Measurements from ENCODE around the gene PIM1. TPM values are rescaled to one million over a fixed set of nuclear protein-coding genes. Genes with fewer than 3 reads are reported as not detected.

Gene PIM1
- total RNA-seq, 1 donor from 2014 or later: 41.5 TPM

- no peak for DNase-seq (ENCODE audit: extremely low spot score, unreplicated experiment)
- H3K4me3 Mint-ChIP-seq: no peak overlapping the region
- no peak for TF ChIP-seq CTCF (conservative IDR thresholded peaks at IDR 0.05)
- H3K36me3 Mint-ChIP-seq: no peaks in the 10 kb centered on the region
- H3K27ac Mint-ChIP-seq: no peak overlapping the region
- peaks cover 11% of the 10 kb centered on the region for H3K4me1 Mint-ChIP-seq (ENCODE audit: unreplicated experiment)
- H3K27me3 Mint-ChIP-seq: no peaks in the 10 kb centered on the region
- H3K9me3 Mint-ChIP-seq: no peaks in the 10 kb centered on the region
Measured at GRCh38 chr6:37160922-37161778, 8.8 kb upstream of the PIM1 start.

GRCh38 chr6:37162740-37163139 lies 7.2 kb upstream of the PIM1 start:
- Mint-ChIP-seq H3K27me3 (no peaks in the 10 kb centered on the region), H3K27ac (no peak overlapping the region), H3K4me1 (ENCODE audit: unreplicated experiment) (peaks cover 11% of the 10 kb centered on the region), H3K9me3 (no peaks in the 10 kb centered on the region), H3K36me3 (no peaks in the 10 kb centered on the region), H3K4me3 (no peak overlapping the region)
- no peak for DNase-seq (ENCODE audit: extremely low spot score, unreplicated experiment)
- no peak for TF ChIP-seq CTCF (conservative IDR thresholded peaks at IDR 0.05)

GRCh38 chr6:37168163-37168758 lies 1.7 kb upstream of the PIM1 start:
- Mint-ChIP-seq H3K4me3 (peak overlapping the region; percentile 95), H3K36me3 (peaks cover 8% of the 10 kb centered on the region), H3K4me1 (ENCODE audit: unreplicated experiment) (peaks cover 20% of the 10 kb centered on the region), H3K27ac (peak overlapping the region; percentile 98), H3K9me3 (no peaks in the 10 kb centered on the region), H3K27me3 (no peaks in the 10 kb centered on the region)
- no peak for TF ChIP-seq CTCF (conservative IDR thresholded peaks at IDR 0.05)
- no peak for DNase-seq (ENCODE audit: extremely low spot score, unreplicated experiment)

GRCh38 chr6:37168811-37169495 lies 999 bp upstream of the PIM1 start:
- no peak for DNase-seq (ENCODE audit: extremely low spot score, unreplicated experiment)
- H3K4me1 Mint-ChIP-seq (ENCODE audit: unreplicated experiment): peaks cover 26% of the 10 kb centered on the region
- H3K27ac Mint-ChIP-seq: peak overlapping the region; percentile 98
- no peak for TF ChIP-seq CTCF (conservative IDR thresholded peaks at IDR 0.05)
- H3K36me3 Mint-ChIP-seq: peaks cover 12% of the 10 kb centered on the region
- no peaks in the 10 kb centered on the region for H3K27me3 Mint-ChIP-seq
- peak overlapping the region; percentile 95 for H3K4me3 Mint-ChIP-seq
- no peaks in the 10 kb centered on the region for H3K9me3 Mint-ChIP-seq

- Mint-ChIP-seq H3K9me3 (no peaks in the 10 kb centered on the region), H3K27ac (peak overlapping the region; percentile 96), H3K27me3 (no peaks in the 10 kb centered on the region), H3K4me3 (peak overlapping the region; percentile 92), H3K4me1 (ENCODE audit: unreplicated experiment) (peaks cover 26% of the 10 kb centered on the region), H3K36me3 (peaks cover 24% of the 10 kb centered on the region)
- DNase-seq (ENCODE audit: extremely low spot score, unreplicated experiment): peak; percentile 78
- peak; percentile 61 for TF ChIP-seq CTCF (conservative IDR thresholded peaks at IDR 0.05)
Measured at GRCh38 chr6:37170273-37171200, 585 bp downstream of the PIM1 start.

Measured in type B pancreatic cell (in vitro differentiated cells).